Omental fat pad (tissue), 4 donors: ENCODE results near the gene ARHGEF16. TPM values are rescaled to one million over a fixed set of nuclear protein-coding genes. Genes with fewer than 3 reads are reported as not detected.

Experiments
- ATAC-seq: fragments of 150-250 bp; one replicate; pipeline ENCODE4 v1.9.1; 2016; ENCODE audit warnings: mild to moderate bottlenecking, moderate library complexity; ENCODE audit not compliant: low FRiP score
- DNase-seq: peaks from one replicate; pipeline ENCODE4 v3.0.0-alpha.2; 2019; ENCODE audit warnings: low spot score
- CTCF ChIP-seq, 3 donors: fragments of 450-650 bp; IDR thresholded peaks; one replicate each; pipeline ENCODE4 v1.5.1; 2016 to 2017; ENCODE audit warnings: antibody characterized with exemption in 3 of 3, mild to moderate bottlenecking in 3 of 3, moderate library complexity in 2 of 3
- total RNA-seq, 4 donors: library from RNA; depleted of rRNA; stranded (reverse); fragments of >200 nt; gene quantifications; one replicate each; pipeline ENCODE4 v1.1.0, GENCODE V29; 2016

ARHGEF16 gene
- total RNA-seq, 4 donors from 2014 or later = 0.36 to 3.2 (median 1.9) TPM

DNA sequence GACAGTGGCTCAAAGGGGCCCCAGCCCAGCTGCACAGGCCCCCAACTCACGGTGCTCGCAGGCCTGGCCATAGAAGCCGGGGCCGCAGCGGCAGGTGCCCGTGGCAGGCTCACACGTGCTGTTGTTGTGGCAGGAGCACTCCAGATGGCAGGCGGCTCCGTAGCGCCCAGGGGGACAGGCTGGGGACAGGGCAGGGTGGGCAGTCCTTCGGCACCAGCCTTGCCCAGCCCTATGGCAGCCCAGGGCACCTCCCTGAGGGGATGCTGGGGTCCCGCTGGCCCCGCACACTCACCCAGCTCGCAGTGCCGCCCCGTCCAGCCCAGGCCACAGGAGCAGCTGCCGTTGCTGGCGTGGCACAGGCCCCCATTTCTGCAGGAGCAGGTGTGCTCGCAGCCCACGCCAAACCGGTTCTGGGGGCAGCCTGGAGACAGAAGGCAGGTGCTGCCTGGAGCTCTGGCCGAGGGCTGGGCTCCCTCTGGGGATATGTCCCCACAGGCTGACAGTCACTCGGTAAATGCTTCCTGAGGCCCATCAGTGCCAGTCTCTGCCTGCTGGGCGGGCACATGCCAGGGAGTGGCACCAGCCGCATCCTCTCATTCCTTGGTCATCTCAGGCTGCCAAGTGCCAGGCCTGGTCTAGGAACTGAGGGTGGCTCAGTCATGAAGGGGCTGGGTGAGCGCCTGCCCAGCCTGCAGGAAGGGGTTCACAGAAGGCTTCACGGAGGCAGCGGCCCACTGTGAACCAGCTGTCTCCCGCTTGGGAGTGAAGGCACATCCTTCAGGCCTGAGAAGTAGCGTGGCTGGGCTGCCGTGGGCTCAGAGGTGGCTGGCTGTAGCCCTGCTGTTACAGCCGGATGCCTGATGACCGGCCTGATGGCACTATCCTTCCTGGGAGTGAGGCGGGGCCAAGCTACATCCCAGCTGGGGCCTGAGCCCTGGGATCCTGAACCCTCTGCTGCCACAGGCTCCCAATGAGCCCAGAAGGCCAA lies 40.1 kb downstream of the ARHGEF16 start:
- TF ChIP-seq CTCF (IDR thresholded peaks at IDR 0.05) = no peak
- ATAC-seq = no peak
- DNase-seq = no peak

DNA sequence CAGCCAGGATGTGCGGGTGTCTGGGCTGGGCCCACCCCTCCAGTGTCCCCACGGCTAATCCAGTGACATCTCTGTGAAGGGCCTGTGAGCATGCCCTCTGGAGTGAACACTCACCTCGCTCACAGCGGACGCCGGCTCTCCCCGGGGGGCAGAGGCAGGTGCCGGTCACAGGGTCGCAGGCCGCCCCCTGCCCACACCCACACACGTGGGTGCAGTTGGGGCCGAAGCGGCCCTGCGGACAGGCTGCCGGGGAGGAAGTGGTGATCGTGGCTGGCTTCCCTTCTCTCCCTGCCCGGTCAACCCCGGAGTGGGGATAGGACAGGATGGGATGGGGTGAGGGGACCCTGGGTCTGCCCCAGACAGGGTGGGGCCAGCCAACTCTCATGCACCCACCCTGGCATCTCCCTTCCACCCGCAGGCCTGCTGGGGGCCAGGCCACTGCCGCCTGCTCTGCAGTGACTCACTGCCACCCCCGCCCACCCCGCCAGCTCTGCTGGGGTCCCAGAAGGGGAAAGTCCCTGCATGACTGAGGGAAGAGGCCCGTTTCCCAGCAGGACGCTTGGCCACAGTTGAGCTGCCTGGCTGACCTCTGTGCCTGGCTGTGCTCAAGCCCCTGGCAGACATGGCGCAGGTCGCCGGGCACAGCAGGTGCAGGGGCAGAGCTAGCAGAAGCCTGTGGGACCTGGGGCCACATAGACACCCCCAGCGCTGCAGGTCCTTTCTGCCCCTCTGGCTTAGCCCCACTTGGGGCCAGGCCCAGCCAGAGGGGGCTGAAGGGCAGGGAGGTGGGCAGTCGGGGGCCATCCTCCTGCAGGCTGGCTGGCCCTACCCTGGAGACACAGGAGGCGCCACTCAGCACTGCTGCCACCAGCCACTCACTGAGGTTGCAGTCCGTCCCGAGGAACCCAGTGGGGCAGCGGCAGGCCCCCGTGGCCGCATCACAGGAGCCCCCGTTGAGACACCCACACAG lies 41.6 kb downstream of the ARHGEF16 start:
- TF ChIP-seq CTCF (IDR thresholded peaks at IDR 0.05) = no peak
- no peak for DNase-seq
- ATAC-seq = no peak

DNA sequence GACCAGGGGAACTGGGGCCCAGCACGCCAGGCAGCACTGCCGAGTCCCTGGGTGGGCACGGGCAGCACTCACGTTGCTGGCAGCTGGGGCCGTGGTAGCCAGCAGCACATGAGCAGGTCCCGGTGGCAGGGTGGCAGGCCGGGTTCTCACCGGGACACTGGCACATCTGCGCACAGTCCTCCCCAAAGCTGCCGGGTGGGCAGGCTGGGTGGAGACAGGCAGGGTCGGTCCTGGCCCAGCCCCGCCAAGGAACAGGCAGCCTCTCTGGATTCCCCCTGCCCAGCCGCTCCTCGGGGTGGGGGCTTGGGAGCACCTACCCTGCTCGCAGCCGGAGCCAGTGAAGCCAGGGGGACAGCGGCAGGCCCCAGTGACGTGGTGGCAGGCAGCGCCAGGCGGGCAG lies 42.5 kb downstream of the ARHGEF16 start:
- DNase-seq = no peak
- ATAC-seq = no peak
- no peak for TF ChIP-seq CTCF (IDR thresholded peaks at IDR 0.05)

GRCh38 chr1:3497521-3497920 lies 43.1 kb downstream of the ARHGEF16 start:
- no peak for DNase-seq
- no peak for ATAC-seq
- no peak for TF ChIP-seq CTCF (IDR thresholded peaks at IDR 0.05)

GRCh38 chr1:3498246-3498930 lies 43.9 kb downstream of the ARHGEF16 start:
- no peak for TF ChIP-seq CTCF (IDR thresholded peaks at IDR 0.05)
- ATAC-seq = no peak
- no peak for DNase-seq

- DNase-seq = no peak
- no peak for ATAC-seq
- TF ChIP-seq CTCF (IDR thresholded peaks at IDR 0.05) = no peak
Measured at GRCh38 chr1:3498986-3499385, 44.5 kb downstream of the ARHGEF16 start.
